Gastrocnemius medialis (tissue), 4 donors: ENCODE measurements around the gene CACNA1C. TPM values are rescaled to one million over a fixed set of nuclear protein-coding genes. Genes with fewer than 3 reads are reported as not detected.

Source experiments
- ATAC-seq, 2 donors: fragments of 150-250 bp; one replicate each; pipeline ENCODE4 v1.9.1; 2016
- DNase-seq, 2 donors: peaks; one replicate each; pipeline ENCODE4 v3.0.0-alpha.2; 2019
- H3K27ac ChIP-seq, 4 donors: fragments of 200-600 bp; sonication (generic); 1 replicate in 1 of 4; 2 replicates in 3 of 4; pipeline ENCODE4 v1.5.1; 2016 to 2018; ENCODE audit warnings: mild to moderate bottlenecking in 2 of 4, moderate library complexity in 1 of 4
- H3K27me3 ChIP-seq, 3 donors: fragments of 200-600 bp; sonication (generic) in 2 of 3; 1 replicate in 1 of 3; 2 replicates in 2 of 3; pipeline versions ENCODE4 v1.5.1 to v1.6.0; 2016 to 2019; ENCODE audit warnings: mild to moderate bottlenecking in 1 of 3, moderate library complexity in 1 of 3
- H3K36me3 ChIP-seq, 2 donors: fragments of 200-600 bp; sonication (generic) in 1 of 2; one replicate each; pipeline ENCODE4 v1.5.1; 2017 to 2018
- H3K4me1 ChIP-seq, 2 donors: fragments of 200-600 bp; sonication (generic) in 1 of 2; one replicate each; pipeline ENCODE4 v1.5.1; 2016 to 2017; ENCODE audit warnings: mild to moderate bottlenecking in 2 of 2
- H3K4me3 ChIP-seq, 4 donors: fragments of 200-600 bp; sonication (generic) in 3 of 4; 1 replicate in 1 of 4; 2 replicates in 3 of 4; pipeline ENCODE4 v1.5.1; 2016 to 2019; ENCODE audit warnings: mild to moderate bottlenecking in 2 of 4
- H3K9me3 ChIP-seq, 3 donors: fragments of 200-600 bp; sonication (generic) in 2 of 3; 1 replicate in 1 of 3; 2 replicates in 2 of 3; pipeline ENCODE4 v1.5.1; 2016 to 2019
- CTCF ChIP-seq, 5 experiments: fragments of 450-650 bp in 3 of 5; fragments of 200-600 bp in 2 of 5; sonication (generic) in 2 of 5; IDR thresholded peaks in 4 of 5; conservative IDR thresholded peaks in 1 of 5; 1 replicate in 4 of 5; 2 replicates in 1 of 5; pipeline ENCODE4 v1.5.1; 2016 to 2019; ENCODE audit warnings: antibody characterized with exemption in 5 of 5, mild to moderate bottlenecking in 3 of 5, moderate library complexity in 3 of 5
- POLR2A ChIP-seq, 2 donors: fragments of 450-650 bp; IDR thresholded peaks; one replicate each; pipeline ENCODE4 v1.6.1; 2017; ENCODE audit warnings: antibody characterized with exemption in 2 of 2, mild to moderate bottlenecking in 2 of 2, moderate library complexity in 2 of 2
- in situ Hi-C, 4 donors: fragments of 200-750 bp; cut with MboI; loops; one replicate each; pipeline versions ENCODE4 v1.15.0 to v1.8.0; 2017; ENCODE audit warnings: low sequenced_read_pairs in 4 of 4
- intact Hi-C: fragments of 100-400 bp; cut with DNase I; formaldehyde crosslinking; loops from one replicate; pipeline ENCODE4 v1.15.1; 2023; ENCODE audit warnings: low total_unique reads
- total RNA-seq, 4 donors: library from RNA; depleted of rRNA; stranded (reverse); fragments of >200 nt; gene quantifications; one replicate each; pipeline versions ENCODE4 v1.1.0 to v1.2.3, GENCODE V29; 2016

CACNA1C gene
- total RNA-seq, 4 donors from 2014 or later, result 0.80 to 1.8 (median 0.91) TPM

DNA sequence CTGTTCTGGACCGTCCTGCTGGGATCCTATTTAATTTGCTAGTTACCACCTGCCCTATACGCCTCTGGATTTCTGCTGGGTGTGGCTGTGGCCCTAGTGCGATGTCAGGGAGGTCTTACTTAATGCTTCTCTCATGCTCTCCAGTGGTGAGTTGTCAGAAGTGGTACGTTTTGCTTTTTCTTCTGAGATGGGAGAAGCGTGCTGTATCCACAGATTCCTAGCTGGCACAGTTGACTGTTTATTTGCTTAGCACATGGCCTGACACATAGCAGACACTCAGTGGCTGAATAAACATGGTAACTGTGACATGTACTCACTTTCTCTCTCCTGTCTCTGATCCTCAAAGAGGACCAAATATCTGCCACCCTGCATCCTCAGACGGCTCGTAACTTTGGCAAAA lies 107.3 kb downstream of the CACNA1C start:
- Histone ChIP-seq H3K4me3 (no peak overlapping the region), H3K9me3 (no peaks in the 10 kb centered on the region), H3K27me3 (no peaks in the 10 kb centered on the region), H3K4me1 (peaks cover 7 to 11% of the 10 kb centered on the region in 2 donors), H3K27ac (no peak overlapping the region), H3K36me3 (no peaks in the 10 kb centered on the region)
- DNase-seq (no peak), ATAC-seq (no peak)
- intact Hi-C loops (loop anchor here (5.0 to 10.0 kb wide), 2 partner anchors 83 to 105 kb away; no protein-coding TSS in a partner anchor), in situ Hi-C loops (no loop called here)
- no peak for TF ChIP-seq POLR2A (IDR thresholded peaks at IDR 0.05)
- no peak for TF ChIP-seq CTCF (IDR thresholded peaks at IDR 0.05 in 4 of 5, conservative IDR thresholded peaks at IDR 0.05 in 1 of 5)

DNA sequence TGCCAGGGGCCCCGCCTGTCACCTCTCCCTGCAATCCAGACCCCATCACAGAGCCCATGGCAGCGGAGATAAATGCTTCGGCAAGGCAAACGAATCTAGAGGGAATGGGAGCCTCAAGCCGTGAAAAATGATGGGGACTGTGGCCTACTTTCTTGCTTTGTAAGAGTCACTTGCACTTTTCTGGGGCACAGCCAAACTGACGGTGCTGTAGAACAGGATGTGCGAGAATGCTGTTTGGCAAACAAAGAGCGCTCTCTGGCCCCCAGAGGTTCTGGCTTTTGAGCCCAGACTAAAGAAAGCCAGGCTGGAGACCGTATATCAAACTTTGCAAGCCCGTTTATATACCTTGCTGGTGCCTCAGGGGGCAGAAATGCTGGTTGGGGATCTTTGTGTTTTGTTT lies 108.7 kb downstream of the CACNA1C start:
- TF ChIP-seq POLR2A (IDR thresholded peaks at IDR 0.05) (no peak), CTCF (IDR thresholded peaks at IDR 0.05 in 4 of 5, conservative IDR thresholded peaks at IDR 0.05 in 1 of 5) (no peak)
- H3K4me3 ChIP-seq, result no peak overlapping the region
- no peaks in the 10 kb centered on the region for H3K27me3 ChIP-seq
- peak overlapping the region; percentile 40 to 61 (median 54) for H3K27ac ChIP-seq
- peaks cover 7 to 11% of the 10 kb centered on the region in 2 donors for H3K4me1 ChIP-seq
- DNase-seq (peak; percentile 71 to 80), ATAC-seq (peak; percentile 55 to 78)
- H3K36me3 ChIP-seq, result no peaks in the 10 kb centered on the region
- intact Hi-C loops (loop anchor here (5.0 to 10.0 kb wide), 2 partner anchors 84 to 103 kb away; no protein-coding TSS in a partner anchor), in situ Hi-C loops (no loop called here)
- H3K9me3 ChIP-seq, result peaks cover 0 to 1% (median 0%) of the 10 kb centered on the region in 3 donors

DNA sequence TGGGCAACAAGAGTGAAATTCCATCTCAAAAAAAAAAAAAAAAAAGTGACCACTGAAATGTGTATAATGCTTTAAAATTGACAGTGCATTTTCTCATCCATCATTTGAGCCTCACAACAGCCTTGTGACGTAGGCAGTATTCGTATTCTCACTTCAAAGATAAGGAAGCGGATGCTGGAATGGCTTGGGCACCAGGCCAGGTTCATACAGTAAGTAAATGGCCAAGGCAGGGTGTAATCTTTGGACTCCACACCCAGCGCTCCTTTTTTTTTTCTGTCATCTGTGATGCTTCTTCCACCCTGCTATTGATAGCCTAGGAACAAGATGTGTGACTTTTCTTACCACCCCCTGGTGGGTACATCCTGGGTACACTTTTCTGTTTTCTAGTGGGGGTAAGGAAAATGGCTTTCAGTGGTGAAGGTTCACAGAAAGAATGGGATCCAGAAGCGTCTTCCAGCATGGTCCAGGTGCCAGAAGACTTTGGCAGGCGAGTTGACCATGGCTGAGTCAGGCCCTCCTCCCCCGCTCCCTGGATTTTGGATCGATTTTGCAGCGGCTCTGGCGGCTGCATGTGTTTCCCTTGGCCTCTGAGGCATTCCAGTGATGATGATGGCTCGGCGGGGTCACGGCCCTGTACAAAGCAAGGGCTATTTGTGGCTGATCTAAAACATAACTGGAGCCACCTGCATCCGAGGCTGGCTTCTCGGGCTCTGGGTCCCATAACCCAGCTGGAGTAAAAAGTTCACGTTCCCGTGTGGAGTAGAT lies 110.6 kb downstream of the CACNA1C start:
- ATAC-seq (peak; percentile 63 to 72), DNase-seq (peak; percentile 46 to 78)
- peak overlapping the region; percentile 26 to 61 (median 54) for H3K27ac ChIP-seq
- peaks cover 0 to 16% (median 0%) of the 10 kb centered on the region in 3 donors for H3K9me3 ChIP-seq
- H3K36me3 ChIP-seq, result no peaks in the 10 kb centered on the region
- H3K27me3 ChIP-seq, result peaks cover 0 to 3% (median 0%) of the 10 kb centered on the region in 3 donors
- H3K4me3 ChIP-seq, result peak overlapping the region in 1 of 4 donors; percentile 33
- in situ Hi-C loops (no loop called here), intact Hi-C loops (loop anchor here (5.0 to 10.0 kb wide), 2 partner anchors 86 to 101 kb away; no protein-coding TSS in a partner anchor)
- TF ChIP-seq POLR2A (IDR thresholded peaks at IDR 0.05), result no peak
- no peak for TF ChIP-seq CTCF (IDR thresholded peaks at IDR 0.05 in 4 of 5, conservative IDR thresholded peaks at IDR 0.05 in 1 of 5)
- peaks cover 7 to 11% of the 10 kb centered on the region in 2 donors for H3K4me1 ChIP-seq

- no peak overlapping the region for H3K27ac ChIP-seq
- H3K4me3 ChIP-seq, result no peak overlapping the region
- in situ Hi-C loops, result no loop called here
- peaks cover 0 to 3% (median 0%) of the 10 kb centered on the region in 3 donors for H3K27me3 ChIP-seq
- H3K9me3 ChIP-seq, result peaks cover 0 to 16% (median 0%) of the 10 kb centered on the region in 3 donors
- H3K36me3 ChIP-seq, result no peaks in the 10 kb centered on the region
- TF ChIP-seq POLR2A (IDR thresholded peaks at IDR 0.05), result no peak
- TF ChIP-seq CTCF (IDR thresholded peaks at IDR 0.05 in 4 of 5, conservative IDR thresholded peaks at IDR 0.05 in 1 of 5), result no peak
- peaks cover 7 to 11% of the 10 kb centered on the region in 2 donors for H3K4me1 ChIP-seq
- no peak for DNase-seq
- no peak for ATAC-seq
- intact Hi-C loops, result loop anchor here (10.0 kb wide), 1 partner anchor 100 kb away; no protein-coding TSS in a partner anchor
Measured at GRCh38 chr12:2165021-2165420, 112.2 kb downstream of the CACNA1C start.
